Pulmonary artery endothelial cell (primary cell): ENCODE data around the gene SLC5A9. TPM values are rescaled to one million over a fixed set of nuclear protein-coding genes. Genes with fewer than 3 reads are reported as not detected.
"Not testable (repeated sequence)": the region's sequence is repeated elsewhere in the genome, so short reads cannot be mapped to it uniquely, and the experiment has no call there.

Experiments used
- DNase-seq: peaks from one replicate; pipeline ENCODE4 v3.0.0-alpha.2; 2011; ENCODE audit warnings: low read depth, low spot score
- total RNA-seq: library from RNA; depleted of rRNA; stranded (reverse); fragments of >200 nt; gene quantifications from 2 replicates; pipeline ENCODE4 v1.2.3, GENCODE V29; 2014

The SLC5A9 gene
- total RNA-seq, 1 donor from 2014 or later: not detected

DNA sequence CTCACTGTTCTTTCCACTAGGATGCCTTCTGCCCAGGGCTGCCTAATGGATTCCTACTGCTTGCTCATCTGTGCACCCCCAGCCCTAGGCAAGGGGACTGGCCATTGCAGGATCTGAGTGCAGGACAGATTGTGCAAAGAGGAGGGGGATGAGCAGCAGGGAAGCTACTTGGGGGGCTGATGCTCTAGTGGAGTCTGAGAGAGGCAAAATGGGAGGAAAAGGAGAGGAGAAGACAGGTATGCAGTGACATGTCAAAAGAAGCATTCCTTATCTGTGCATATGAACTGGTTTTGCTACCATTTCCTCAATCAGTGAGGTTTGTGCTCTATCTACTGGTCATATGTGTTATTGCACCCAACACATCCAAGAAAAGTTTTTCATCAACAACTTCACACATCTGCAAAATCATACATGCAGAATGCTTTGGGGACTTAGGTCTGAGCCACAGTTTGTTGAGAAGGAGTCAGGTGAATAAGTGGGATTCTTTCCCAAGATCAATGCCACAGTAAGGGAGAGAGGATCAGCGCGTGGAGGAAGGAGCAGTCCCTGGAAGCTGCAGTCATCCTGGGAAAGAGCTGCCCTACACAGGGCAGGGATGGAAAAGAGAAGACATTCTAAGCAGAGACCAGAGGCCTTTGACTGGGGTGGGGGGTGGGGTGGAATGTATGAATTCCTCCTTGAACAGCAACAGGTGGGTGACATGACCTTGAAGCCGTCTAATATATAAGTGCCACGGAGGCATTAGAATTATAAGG lies 14.4 kb downstream of the SLC5A9 start:
- no peak for DNase-seq

DNA sequence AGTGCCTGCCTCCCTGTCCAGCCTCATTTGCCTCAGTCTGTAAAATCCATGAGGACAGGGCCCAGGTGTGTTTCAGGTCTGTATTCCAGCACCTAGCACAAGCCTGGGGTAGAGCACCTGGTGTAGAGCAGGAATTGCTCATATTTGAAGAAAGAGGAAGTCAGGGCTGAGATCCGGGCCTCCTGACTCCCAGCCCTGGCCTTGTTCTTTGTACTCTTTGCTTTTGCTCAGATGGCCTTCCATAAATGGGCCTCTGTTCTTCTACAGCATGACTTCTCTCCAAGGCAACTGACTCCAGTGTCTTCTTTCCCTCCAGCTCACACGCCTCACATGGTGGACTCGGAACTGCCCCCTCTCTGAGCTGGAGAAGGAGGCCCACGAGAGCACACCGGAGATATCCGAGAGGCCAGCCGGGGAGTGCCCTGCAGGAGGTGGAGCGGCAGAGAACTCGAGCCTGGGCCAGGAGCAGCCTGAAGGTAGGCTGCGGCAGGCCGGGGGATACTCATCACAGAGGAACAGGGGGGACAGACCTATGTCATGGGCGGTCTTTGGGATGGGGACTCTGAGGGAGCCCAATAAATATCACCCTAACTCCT lies 19.7 kb downstream of the SLC5A9 start:
- no peak for DNase-seq

DNA sequence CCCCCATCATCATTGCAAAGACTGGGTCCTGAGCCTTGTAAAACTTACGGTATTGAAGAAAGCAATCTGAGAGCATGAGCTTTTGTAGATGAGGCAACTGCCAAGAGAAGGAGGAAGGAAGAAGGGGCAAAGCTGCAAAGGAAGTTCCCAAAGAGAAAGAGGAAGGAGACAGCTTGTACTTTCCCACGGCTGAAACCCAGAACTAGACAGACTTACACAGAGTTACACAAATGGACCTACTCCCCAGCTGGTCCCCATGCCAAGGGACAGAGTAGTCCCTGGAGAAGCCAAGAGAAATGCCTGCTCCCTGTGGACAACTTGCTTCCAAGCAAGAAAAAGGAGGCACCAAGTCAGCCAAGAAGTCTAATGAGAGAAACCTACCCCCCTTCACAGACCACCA lies 22.6 kb downstream of the SLC5A9 start:
- DNase-seq: no peak

GRCh38 chr1:48246727-48247126 lies 24.2 kb downstream of the SLC5A9 start:
- no peak for DNase-seq

GRCh38 chr1:48248356-48248755 lies 25.8 kb downstream of the SLC5A9 start:
- DNase-seq: no peak

GRCh38 chr1:48249868-48250267 lies 27.4 kb downstream of the SLC5A9 start:
- no peak for DNase-seq

DNA sequence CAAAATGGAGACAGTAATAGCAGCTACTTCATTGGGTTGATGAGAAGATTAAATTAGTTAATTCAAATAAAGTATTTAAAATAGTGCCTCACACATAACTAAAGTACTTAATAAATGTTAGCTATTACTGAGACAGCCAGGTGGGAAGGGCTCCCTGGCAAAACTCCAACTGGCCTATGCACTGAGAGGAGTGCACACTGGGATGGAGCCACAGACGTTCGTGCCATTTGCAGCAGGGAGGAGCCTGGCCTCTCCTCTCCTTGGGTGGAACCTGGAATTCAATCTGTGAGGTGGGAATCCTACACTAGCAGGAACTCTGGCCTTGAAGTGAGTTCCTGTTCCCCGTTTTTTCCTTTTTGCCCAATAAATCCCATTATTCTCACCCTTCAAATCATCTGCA lies 28.1 kb downstream of the SLC5A9 start:
- DNase-seq: no peak

DNA sequence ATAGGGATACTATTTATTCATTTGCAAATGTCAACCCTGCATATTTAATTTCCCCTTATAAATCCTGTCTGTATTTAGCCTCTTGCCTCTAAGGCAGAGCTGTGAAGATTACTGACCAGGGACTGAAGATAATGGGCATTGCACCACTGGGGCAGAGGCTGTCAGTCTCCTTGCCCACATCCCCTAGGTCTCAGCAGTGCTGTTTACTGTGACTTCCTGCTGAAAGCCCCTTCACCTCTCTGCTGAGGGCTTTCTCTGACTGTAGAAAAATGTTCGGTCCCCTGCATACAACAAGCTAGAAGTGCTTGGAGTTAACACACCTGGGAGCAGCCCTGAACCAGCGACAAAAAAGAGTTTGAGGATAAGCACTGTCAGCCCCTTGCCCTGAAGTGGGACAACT lies 28.8 kb downstream of the SLC5A9 start:
- DNase-seq: no peak

DNA sequence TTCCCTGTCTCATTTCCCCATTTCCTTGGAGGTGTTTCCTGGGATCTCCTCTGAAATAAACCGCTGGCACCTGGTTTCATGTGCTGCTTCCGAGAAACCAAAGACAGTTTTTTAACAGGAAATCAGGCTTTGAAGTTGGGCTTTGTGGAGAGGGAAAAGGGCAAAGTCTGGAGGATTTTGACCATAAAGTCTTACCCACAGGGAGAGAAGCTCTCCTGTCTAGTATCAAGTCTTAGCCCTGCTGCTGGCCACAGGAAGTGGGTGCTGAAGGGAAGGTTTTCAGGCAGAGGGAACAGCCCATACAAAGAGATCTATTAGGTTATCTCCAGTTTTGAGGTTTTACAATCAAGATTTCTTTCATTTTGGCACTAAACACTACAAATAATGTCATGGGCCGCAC lies 29.3 kb downstream of the SLC5A9 start:
- no peak for DNase-seq

DNA sequence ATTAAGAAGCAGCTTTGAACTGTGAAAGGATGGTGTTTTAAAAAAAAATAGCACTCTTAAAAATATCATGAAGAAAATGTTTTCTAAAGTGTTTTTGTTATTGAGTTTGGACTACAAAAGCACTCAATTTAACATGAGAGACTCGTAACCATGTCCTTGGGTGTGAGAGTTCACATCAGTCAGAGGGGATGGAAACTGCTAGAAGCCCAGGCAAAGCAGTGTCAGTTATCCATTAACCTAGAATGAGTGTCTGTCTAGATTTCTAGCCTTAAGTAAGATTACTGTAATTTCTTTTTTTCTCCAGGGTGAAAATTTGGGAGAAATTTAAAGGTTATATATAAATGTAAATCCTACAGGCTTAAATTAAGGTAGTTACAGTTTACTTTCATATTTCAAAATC lies 31.7 kb downstream of the SLC5A9 start:
- no peak for DNase-seq

- DNase-seq: no peak
These were observed 35.6 kb downstream of the SLC5A9 start for GRCh38 chr1:48258106-48258505.

GRCh38 chr1:48261881-48262400 lies 39.4 kb downstream of the SLC5A9 start:
- DNase-seq: no peak

DNA sequence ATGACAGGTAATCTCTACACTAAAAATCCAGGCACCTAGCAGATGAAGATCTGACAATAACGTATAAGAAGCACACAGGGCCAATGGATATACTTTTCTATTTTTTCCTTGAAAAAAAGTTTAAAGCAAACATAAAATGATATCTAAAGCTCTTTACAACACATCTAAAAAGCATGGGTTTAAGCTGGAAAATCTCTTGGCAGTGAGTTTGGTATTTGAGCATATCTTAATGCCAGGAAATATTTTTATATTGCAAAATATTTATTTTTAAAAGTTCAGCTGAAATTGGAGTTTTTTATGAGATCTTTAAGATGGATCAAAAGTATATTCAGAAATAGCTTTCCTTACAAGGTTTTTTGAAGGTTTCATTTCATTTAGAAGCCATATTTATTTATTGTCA lies 40.5 kb downstream of the SLC5A9 start:
- no peak for DNase-seq

DNA sequence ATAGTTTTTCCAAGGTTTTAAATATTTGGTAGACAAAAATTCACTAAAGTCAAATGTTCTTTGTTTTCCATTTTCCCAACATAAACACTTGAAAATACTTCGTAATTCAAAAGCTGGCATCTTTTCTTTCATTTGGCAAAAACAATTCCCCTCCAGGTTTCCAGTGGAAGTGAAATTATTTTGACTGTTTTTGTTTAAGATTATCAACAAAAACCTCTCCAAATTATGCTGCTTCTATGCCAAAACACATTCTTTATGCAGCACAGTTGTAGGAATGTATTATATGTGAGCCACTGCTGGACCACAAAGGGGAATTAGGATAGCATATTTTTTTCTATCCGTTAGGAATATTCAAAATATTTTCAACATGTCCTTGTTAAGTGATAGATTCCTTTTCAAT lies 44.1 kb downstream of the SLC5A9 start:
- DNase-seq: no peak

- DNase-seq: not testable (repeated sequence)
These were observed 54.9 kb downstream of the SLC5A9 start for GRCh38 chr1:48277437-48277836.

GRCh38 chr1:48282329-48282728 lies 59.8 kb downstream of the SLC5A9 start:
- not testable (repeated sequence) for DNase-seq

DNA sequence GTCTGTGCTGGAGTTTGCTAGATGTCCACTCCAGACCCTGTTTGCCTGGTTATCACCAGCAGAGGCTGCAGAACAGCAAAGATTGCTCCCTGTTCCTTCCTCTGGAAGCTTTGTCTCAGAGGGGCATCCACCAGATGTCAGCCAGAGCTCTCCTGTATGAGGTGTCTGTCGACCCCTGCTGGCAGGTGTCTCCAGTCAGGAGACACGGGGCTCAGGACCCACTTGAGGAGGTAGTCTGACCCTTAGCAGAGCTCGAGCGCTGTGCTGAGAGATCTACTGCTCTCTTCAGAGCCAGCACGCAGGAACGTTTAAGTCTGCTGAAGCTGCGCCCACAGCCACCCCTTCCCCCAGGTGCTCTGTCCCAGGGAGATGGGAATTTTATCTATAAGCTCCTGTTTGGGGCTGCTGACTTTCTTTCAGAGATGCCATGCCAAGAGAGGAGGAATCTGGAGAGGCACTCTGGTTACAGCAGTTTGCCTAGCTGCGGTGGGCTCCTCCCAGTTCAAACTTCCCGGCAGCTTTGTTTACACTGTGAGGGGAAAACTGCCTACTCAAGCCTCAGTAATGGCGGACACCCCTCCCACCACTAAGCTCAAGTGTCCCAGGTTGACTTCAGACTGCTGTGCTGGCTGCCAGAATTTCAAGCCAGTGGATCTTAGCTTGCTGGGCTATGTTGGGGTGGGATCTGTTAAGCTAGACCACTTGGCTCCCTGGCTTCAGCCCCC lies 62.3 kb downstream of the SLC5A9 start:
- not testable (repeated sequence) for DNase-seq

- DNase-seq: no peak
These were observed 63.0 kb downstream of the SLC5A9 start for GRCh38 chr1:48285525-48285924.

- DNase-seq: no peak
These were observed 68.9 kb downstream of the SLC5A9 start for GRCh38 chr1:48291421-48291820.

DNA sequence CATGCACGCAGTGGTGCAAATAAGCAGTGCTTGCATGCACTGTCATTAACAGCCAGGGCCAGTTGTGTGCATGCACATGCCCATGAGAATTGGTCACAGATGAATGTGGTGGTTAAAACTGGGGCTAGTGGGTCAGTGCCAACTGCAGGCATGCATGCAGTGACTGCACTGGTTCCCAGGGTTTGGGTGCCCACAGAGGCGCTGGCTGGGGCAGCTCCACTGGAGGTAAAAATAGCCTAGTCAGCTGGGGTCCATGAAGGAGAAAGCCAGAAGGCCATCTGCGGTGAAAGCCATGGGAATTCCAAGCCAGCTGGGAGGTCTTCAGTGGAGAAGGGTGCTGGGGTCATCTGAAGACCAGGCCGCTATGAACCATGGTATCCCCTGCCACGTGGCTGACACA lies 70.2 kb downstream of the SLC5A9 start:
- no peak for DNase-seq

- not testable (repeated sequence) for DNase-seq
These were observed 71.6 kb downstream of the SLC5A9 start for GRCh38 chr1:48294094-48294493.

DNA sequence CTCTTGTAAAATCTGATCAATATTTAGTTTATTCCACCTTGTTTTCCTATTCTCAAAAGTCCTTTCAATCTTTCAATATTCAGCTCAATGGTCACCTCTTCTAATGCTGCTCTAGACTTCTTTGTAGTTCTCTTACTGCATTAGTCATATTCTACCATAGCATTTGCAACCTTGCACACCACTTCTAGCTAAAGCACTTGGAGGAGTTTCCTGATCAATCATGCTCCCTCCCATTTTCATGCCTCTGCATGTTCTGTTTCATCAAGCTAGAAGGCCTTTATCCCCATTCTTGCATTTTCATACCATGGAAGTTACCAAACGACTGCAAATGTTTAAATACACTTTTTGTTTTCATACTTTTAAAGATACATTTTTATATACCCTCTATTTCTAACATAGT lies 72.1 kb downstream of the SLC5A9 start:
- no peak for DNase-seq
